ENCODE data around the gene ASB3. TPM values are rescaled to one million over a fixed set of nuclear protein-coding genes. Genes with fewer than 3 reads are reported as not detected.

ASB3 gene
- polyA plus RNA-seq, 1 donor from 2014 or later = 60.4 TPM

DNA sequence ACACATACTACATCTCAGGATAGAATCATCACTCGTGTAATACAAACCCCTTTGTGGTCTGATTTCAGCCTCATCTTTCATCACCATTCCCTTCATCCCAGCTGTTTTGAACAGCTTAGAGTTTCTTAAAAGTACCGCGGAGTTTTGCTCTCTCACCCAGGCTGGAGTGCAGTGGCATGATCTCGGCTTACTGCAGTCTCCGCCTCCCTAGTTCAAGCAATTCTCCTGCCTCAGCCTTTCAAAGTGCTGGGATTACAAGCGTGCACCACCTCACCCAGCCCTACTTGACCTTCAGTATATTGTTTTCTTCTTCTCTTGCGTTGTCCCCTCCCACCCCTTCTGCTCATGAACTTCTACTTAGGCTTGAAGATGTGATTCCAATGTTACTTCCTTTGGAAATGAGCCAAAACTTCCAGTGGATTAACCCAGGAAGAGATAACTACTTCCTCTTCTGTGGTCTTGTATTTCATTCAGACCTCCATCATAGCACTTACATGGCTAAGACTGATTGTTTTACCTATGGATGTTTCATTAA, 15.9 kb upstream of the ASB3 start:
- no peak overlapping the region for H3K4me3 ChIP-seq (ENCODE audit: low read length)
- no peaks in the 10 kb centered on the region for H3K27me3 ChIP-seq (ENCODE audit: insufficient read depth, low read depth, low read length)
- no peak for TF ChIP-seq CTCF (IDR thresholded peaks at IDR 0.05; ENCODE audit: poor library complexity, severe bottlenecking)
- no peak for TF ChIP-seq EZH2 (IDR thresholded peaks at IDR 0.05; ENCODE audit: borderline replicate concordance, insufficient read depth, low read length, poor library complexity, severe bottlenecking)
- TF ChIP-seq POLR2AphosphoS5 (IDR thresholded peaks at IDR 0.05) = no peak
- TF ChIP-seq, protein P1, sequence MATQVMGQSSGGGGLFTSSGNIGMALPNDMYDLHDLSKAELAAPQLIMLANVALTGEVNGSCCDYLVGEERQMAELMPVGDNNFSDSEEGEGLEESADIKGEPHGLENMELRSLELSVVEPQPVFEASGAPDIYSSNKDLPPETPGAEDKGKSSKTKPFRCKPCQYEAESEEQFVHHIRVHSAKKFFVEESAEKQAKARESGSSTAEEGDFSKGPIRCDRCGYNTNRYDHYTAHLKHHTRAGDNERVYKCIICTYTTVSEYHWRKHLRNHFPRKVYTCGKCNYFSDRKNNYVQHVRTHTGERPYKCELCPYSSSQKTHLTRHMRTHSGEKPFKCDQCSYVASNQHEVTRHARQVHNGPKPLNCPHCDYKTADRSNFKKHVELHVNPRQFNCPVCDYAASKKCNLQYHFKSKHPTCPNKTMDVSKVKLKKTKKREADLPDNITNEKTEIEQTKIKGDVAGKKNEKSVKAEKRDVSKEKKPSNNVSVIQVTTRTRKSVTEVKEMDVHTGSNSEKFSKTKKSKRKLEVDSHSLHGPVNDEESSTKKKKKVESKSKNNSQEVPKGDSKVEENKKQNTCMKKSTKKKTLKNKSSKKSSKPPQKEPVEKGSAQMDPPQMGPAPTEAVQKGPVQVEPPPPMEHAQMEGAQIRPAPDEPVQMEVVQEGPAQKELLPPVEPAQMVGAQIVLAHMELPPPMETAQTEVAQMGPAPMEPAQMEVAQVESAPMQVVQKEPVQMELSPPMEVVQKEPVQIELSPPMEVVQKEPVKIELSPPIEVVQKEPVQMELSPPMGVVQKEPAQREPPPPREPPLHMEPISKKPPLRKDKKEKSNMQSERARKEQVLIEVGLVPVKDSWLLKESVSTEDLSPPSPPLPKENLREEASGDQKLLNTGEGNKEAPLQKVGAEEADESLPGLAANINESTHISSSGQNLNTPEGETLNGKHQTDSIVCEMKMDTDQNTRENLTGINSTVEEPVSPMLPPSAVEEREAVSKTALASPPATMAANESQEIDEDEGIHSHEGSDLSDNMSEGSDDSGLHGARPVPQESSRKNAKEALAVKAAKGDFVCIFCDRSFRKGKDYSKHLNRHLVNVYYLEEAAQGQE (IDR thresholded peaks at IDR 0.05; ENCODE audit: borderline replicate concordance) = no peak
- no peak for TF ChIP-seq EP300 (conservative IDR thresholded peaks at IDR 0.05; ENCODE audit: poor library complexity, severe bottlenecking)
- TF ChIP-seq SMC3 (conservative IDR thresholded peaks at IDR 0.05; ENCODE audit: poor library complexity) = no peak
- TF ChIP-seq TAF1 (IDR thresholded peaks at IDR 0.05; ENCODE audit: low read depth) = no peak
- no peak for TF ChIP-seq MXI1 (conservative IDR thresholded peaks at IDR 0.05; ENCODE audit: poor library complexity, severe bottlenecking)
- no peak for TF ChIP-seq RAD21 (conservative IDR thresholded peaks at IDR 0.05)
- peak overlapping the region; percentile 56 for H3K27ac ChIP-seq (ENCODE audit: low read length)
- no peak overlapping the region for H2AFZ ChIP-seq (ENCODE audit: low read depth, low read length)
- H4K20me1 ChIP-seq (ENCODE audit: insufficient read depth) = no peaks in the 10 kb centered on the region
- no peak overlapping the region for H3K9ac ChIP-seq (ENCODE audit: low read length)
- H3K9me2 ChIP-seq (ENCODE audit: insufficient read depth, low read length) = no peaks in the 10 kb centered on the region
- H3K9me3 ChIP-seq (ENCODE audit: low read length) = no peaks in the 10 kb centered on the region
- no peak overlapping the region for H3K4me2 ChIP-seq (ENCODE audit: low read length)
- H3K36me3 ChIP-seq (ENCODE audit: insufficient read depth, low read length) = peaks cover 3% of the 10 kb centered on the region
- no peaks in the 10 kb centered on the region for H3F3A ChIP-seq (ENCODE audit: insufficient read depth, low read length, poor library complexity, severe bottlenecking)
- no peaks in the 10 kb centered on the region for H3K79me2 ChIP-seq (replicated peaks; ENCODE audit: insufficient read depth, low read length)

- TF ChIP-seq EP300 (conservative IDR thresholded peaks at IDR 0.05; ENCODE audit: poor library complexity, severe bottlenecking) (peak; percentile 93), POLR2AphosphoS5 (IDR thresholded peaks at IDR 0.05) (peak; percentile 64), EZH2 (IDR thresholded peaks at IDR 0.05; ENCODE audit: borderline replicate concordance, insufficient read depth, low read length, poor library complexity, severe bottlenecking) (no peak)
- Histone ChIP-seq H3K4me3 (ENCODE audit: low read length) (peak overlapping the region; percentile 26), H4K20me1 (ENCODE audit: insufficient read depth) (no peaks in the 10 kb centered on the region), H3K36me3 (ENCODE audit: insufficient read depth, low read length) (peaks cover 3% of the 10 kb centered on the region), H3F3A (ENCODE audit: insufficient read depth, low read length, poor library complexity, severe bottlenecking) (no peaks in the 10 kb centered on the region), H3K79me2 (replicated peaks; ENCODE audit: insufficient read depth, low read length) (no peaks in the 10 kb centered on the region), H2AFZ (ENCODE audit: low read depth, low read length) (no peak overlapping the region), H3K9ac (ENCODE audit: low read length) (no peak overlapping the region), H3K9me2 (ENCODE audit: insufficient read depth, low read length) (no peaks in the 10 kb centered on the region), H3K9me3 (ENCODE audit: low read length) (no peaks in the 10 kb centered on the region), H3K27me3 (ENCODE audit: insufficient read depth, low read depth, low read length) (no peaks in the 10 kb centered on the region), H3K27ac (ENCODE audit: low read length) (peak overlapping the region; percentile 56), H3K4me2 (ENCODE audit: low read length) (peak overlapping the region; percentile 25)
Measured at GRCh38 chr2:53801547-53801946, 14.8 kb upstream of the ASB3 start.

Measured in neural cell (in vitro differentiated cells).